Activated naive CD8-positive, alpha-beta T cell (primary cell): Measurements from ENCODE around the gene SLC17A7.
"Not testable (repeated sequence)": the region's sequence is repeated elsewhere in the genome, so short reads cannot be mapped to it uniquely, and the experiment has no call there.

Source experiments
- H3K27ac Mint-ChIP-seq: one replicate; pipeline ENCODE4 v1.8.0; 2021; ENCODE audit warnings: mixed read lengths
- H3K27me3 Mint-ChIP-seq: one replicate; pipeline ENCODE4 v1.8.0; 2021; ENCODE audit warnings: mixed read lengths
- H3K36me3 Mint-ChIP-seq: one replicate; pipeline ENCODE4 v1.8.0; 2021; ENCODE audit warnings: mixed read lengths
- H3K4me1 Mint-ChIP-seq: one replicate; pipeline ENCODE4 v1.8.0; 2021; ENCODE audit warnings: low read depth, mixed read lengths
- H3K4me3 Mint-ChIP-seq: one replicate; pipeline ENCODE4 v1.8.0; 2021; ENCODE audit warnings: mild to moderate bottlenecking, mixed read lengths
- H3K9me3 Mint-ChIP-seq: one replicate; pipeline ENCODE4 v1.8.0; 2021; ENCODE audit warnings: low read depth, mixed read lengths

SLC17A7 gene

DNA sequence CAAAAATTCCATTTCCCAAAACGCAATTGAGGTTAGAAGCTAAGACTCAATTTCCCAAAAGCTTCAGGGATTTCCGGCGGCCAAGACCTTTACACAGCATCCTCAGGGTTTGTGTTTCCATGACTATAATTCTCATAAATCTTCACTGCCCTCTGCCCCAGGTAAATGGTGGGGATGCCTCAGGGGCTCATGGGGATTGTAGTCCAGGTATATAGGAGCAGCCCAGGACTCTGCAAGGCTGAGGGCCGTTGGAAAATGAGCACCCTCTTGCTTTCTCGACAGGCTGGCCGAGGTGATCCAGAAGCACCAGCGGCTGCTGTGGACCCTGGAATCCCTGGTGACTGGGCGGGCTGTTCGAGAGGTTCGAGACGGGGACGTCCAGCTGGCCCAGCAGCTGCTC is 18.1 kb upstream of the SLC17A7 start:
- Mint-ChIP-seq H3K27me3 (no peaks in the 10 kb centered on the region), H3K4me1 (peaks cover 13% of the 10 kb centered on the region), H3K36me3 (no peaks in the 10 kb centered on the region), H3K27ac (no peak overlapping the region), H3K9me3 (no peaks in the 10 kb centered on the region), H3K4me3 (no peak overlapping the region)

DNA sequence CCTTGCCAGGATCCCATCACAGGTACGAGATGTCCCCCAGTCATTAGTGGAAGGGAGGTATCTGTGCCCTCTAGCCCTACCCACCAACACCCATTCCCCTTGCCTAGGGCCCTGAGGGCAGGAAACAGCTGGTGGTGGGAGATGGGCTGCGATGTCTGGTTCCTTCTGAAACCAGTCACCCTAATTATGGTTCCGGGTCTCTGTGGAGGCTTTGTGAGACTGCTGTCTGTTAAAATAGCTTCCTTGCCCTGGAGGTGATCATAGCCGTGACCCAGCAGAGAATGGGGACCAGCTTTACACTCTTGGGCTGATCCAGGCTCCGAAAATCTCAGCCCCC is 17.2 kb upstream of the SLC17A7 start:
- Mint-ChIP-seq H3K9me3 (no peaks in the 10 kb centered on the region), H3K4me1 (peaks cover 19% of the 10 kb centered on the region), H3K36me3 (no peaks in the 10 kb centered on the region), H3K27ac (no peak overlapping the region), H3K27me3 (no peaks in the 10 kb centered on the region), H3K4me3 (no peak overlapping the region)

GRCh38 chr19:49456326-49456725 is 15.0 kb upstream of the SLC17A7 start:
- H3K27ac Mint-ChIP-seq: no peak overlapping the region
- H3K27me3 Mint-ChIP-seq: no peaks in the 10 kb centered on the region
- H3K9me3 Mint-ChIP-seq: no peaks in the 10 kb centered on the region
- peak overlapping the region; percentile 20 for H3K4me3 Mint-ChIP-seq
- H3K4me1 Mint-ChIP-seq: peaks cover 30% of the 10 kb centered on the region
- peaks cover 3% of the 10 kb centered on the region for H3K36me3 Mint-ChIP-seq

DNA sequence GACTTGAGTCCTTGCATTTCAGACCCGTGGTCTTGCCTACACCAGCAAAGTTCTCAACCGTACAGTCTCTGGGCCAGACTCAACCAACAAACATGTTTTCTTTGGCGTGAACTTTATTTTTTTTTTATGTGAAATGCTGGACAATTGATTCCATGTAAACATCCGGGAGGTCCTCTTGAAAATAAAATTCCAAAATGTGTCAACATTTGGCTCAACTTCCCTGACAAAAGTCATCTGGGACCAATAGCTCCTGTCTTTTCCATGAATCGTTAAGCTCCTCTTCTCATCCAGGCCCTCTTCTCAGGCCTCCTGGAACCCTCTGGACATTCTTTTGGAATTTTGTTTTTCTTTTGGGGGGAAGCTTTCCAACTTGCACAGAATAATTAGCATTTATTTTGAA is 14.4 kb upstream of the SLC17A7 start:
- Mint-ChIP-seq H3K27ac (peak overlapping the region; percentile 41), H3K4me1 (peaks cover 31% of the 10 kb centered on the region), H3K36me3 (peaks cover 3% of the 10 kb centered on the region), H3K9me3 (no peaks in the 10 kb centered on the region), H3K4me3 (peak overlapping the region; percentile 20), H3K27me3 (no peaks in the 10 kb centered on the region)

- Mint-ChIP-seq H3K4me1 (peaks cover 45% of the 10 kb centered on the region), H3K27ac (peak overlapping the region; percentile 100), H3K27me3 (no peaks in the 10 kb centered on the region), H3K9me3 (no peaks in the 10 kb centered on the region), H3K4me3 (peak overlapping the region; percentile 100), H3K36me3 (peaks cover 3% of the 10 kb centered on the region)
Measured at GRCh38 chr19:49453757-49454240, 12.5 kb upstream of the SLC17A7 start.

DNA sequence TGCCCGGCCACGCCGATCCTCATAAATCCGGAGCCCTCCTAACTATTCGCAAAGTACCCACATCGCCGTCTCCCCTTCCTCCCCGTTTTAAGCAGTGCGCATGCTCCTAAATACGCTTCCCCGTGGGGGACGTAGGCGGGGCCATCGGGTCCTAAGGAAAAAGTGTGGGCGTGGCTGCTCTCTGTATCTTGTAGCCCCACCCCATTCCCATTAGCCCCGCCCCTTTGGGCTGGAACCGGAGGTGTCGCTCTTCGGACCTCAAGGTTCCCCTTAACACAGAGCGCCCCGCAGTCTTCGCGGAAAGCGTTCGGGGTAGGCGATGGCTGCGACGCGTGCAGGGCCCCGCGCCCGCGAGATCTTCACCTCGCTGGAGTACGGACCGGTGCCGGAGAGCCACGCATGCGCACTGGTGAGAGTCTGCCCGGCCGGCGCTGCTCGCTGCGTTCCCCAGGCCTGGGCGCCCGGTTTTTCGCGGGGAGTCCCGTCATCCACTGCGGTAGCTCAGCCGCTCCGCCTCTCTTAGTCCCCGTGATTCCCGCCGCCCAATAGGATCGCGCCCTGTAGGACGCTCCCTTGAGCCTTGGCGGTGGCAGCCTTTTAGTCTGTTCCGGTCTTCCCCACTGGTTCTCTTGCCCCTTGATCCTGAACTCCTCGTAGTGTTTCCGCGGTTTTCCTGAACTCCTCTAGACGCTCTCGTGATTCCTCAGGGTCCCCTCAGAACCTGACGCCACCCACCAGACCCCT is 11.9 kb upstream of the SLC17A7 start, which contains the start of gene ALDH16A1:
TSS of gene ALDH16A1 (plus strand) at position 213 of the 744 bp plus-strand sequence. CDS start at position 320, 107 bp downstream.
- Mint-ChIP-seq H3K27ac (peak within 1 kb of the TSS; percentile 100), H3K27me3 (no peaks in the 10 kb centered on the region), H3K4me1 (peaks cover 50% of the 10 kb centered on the region), H3K9me3 (no peaks in the 10 kb centered on the region), H3K4me3 (peak within 1 kb of the TSS; percentile 100), H3K36me3 (peaks cover 6% of the 10 kb centered on the region)

- Mint-ChIP-seq H3K4me1 (peaks cover 48% of the 10 kb centered on the region), H3K36me3 (peaks cover 6% of the 10 kb centered on the region), H3K9me3 (no peaks in the 10 kb centered on the region), H3K27me3 (no peaks in the 10 kb centered on the region), H3K4me3 (peak within 1 kb of the TSS; percentile 100), H3K27ac (peak within 1 kb of the TSS; percentile 100)
Measured at GRCh38 chr19:49451430-49452181, 10.3 kb upstream of the SLC17A7 start, which contains the start of gene PIH1D1. Gene PIH1D1, minus strand, starts transcription at chr19:49451814. Its CDS starts 240 bp downstream, at chr19:49451574.

- Mint-ChIP-seq H3K36me3 (peaks cover 6% of the 10 kb centered on the region), H3K4me3 (peak overlapping the region; percentile 100), H3K4me1 (peaks cover 41% of the 10 kb centered on the region)
Measured at GRCh38 chr19:49450405-49450804, 9.1 kb upstream of the SLC17A7 start.

DNA sequence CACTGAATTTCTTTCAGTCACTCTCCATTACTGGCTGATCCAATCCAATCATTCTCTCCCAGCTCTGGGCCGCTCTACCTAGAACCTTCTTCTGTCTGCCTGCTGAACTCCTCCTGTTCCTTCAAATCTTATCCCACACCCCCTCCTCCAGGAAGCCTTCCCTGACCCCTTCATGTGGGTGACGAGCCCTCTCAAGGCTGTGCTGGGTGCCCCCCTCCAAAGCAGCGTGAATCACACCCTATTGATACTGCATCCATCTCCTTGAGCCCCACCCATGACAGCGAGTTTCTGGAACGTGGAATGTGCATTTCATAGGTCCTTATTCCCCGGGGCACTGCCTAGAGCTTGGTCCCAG is 7.1 kb upstream of the SLC17A7 start:
- H3K27me3 Mint-ChIP-seq: no peaks in the 10 kb centered on the region
- H3K4me1 Mint-ChIP-seq: peaks cover 40% of the 10 kb centered on the region
- H3K27ac Mint-ChIP-seq: no peak overlapping the region
- H3K4me3 Mint-ChIP-seq: peak overlapping the region; percentile 57
- H3K9me3 Mint-ChIP-seq: no peaks in the 10 kb centered on the region
- peaks cover 6% of the 10 kb centered on the region for H3K36me3 Mint-ChIP-seq

More at GRCh38 chr19:49450405-49450804, 9.1 kb upstream of the SLC17A7 start:
- Mint-ChIP-seq H3K27ac (peak overlapping the region; percentile 99), H3K27me3 (no peaks in the 10 kb centered on the region), H3K9me3 (no peaks in the 10 kb centered on the region)

DNA sequence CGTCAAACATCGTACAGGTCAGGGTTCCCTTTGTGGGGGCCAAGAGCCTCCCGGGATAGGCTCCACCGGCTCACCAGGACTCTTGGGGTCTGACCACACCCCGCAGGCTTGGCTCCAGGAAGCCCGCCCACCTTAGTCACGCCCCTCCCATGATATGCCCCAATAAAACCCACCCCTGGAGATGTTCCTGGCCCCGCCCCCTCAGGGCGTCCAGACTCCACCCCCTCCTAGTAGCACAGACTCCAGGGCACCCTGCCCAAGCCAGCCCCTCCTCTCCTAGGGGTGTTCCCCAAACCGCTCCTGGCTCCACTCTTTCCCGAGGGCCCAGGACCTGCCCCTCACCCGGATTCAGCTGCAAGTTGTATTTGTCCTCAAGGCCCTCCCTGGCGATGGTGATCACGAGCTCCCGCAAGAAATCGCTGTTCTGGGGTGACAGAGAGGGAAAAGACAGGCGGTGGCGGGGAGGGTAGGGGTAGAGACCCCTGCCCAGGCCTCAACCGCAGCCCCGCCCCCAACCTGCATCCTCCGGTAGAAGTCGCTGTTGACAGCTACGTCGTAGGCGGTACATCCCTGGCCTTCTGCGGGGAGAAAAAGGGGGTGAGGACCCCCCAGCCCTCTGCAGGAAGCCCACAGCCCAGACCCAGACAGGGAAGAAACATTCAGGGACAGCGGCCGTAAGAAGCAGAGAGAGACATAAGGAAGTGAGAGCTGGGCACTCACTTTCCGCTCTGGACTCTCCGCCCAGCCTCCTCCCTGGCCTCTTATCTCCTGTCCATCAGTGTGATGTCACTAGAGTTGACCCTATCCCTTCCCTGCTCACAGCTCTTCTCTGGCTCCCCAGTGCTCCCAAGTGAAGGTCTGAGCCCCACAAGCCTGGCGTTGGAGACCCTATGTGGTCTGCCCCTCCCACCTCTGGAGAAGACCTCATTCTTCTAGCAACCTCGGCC is 6.4 kb upstream of the SLC17A7 start:
- Mint-ChIP-seq H3K27me3 (no peaks in the 10 kb centered on the region), H3K36me3 (peaks cover 6% of the 10 kb centered on the region), H3K4me1 (peaks cover 38% of the 10 kb centered on the region)

DNA sequence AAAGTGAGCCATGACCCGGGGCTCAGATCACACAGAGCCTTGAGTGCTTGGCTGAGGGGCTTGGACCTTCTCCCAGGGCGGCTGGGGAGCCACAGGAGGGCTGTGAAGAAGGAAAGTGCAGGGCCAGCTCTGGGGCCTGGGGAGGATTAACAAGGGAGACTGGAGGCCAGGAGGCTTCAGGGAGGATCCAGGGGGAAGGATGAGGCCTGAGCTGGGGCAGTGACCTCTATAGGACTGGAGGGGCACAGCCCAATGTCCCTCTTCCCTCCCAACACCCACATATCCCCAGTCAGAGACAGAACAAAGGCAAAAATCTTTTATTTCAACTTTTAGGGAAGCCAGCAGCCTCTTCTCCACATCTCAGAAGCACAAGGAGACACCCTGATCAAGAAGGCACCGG is 4.7 kb upstream of the SLC17A7 start:
- H3K27me3 Mint-ChIP-seq: peaks cover 10% of the 10 kb centered on the region
- H3K27ac Mint-ChIP-seq: no peak overlapping the region
- no peaks in the 10 kb centered on the region for H3K9me3 Mint-ChIP-seq
- H3K4me1 Mint-ChIP-seq: peaks cover 39% of the 10 kb centered on the region
- peaks cover 2% of the 10 kb centered on the region for H3K36me3 Mint-ChIP-seq
- no peak overlapping the region for H3K4me3 Mint-ChIP-seq

More for the DNA sequence above, 6.4 kb upstream of the SLC17A7 start:
- Mint-ChIP-seq H3K27ac (no peak overlapping the region), H3K9me3 (no peaks in the 10 kb centered on the region), H3K4me3 (no peak overlapping the region)

DNA sequence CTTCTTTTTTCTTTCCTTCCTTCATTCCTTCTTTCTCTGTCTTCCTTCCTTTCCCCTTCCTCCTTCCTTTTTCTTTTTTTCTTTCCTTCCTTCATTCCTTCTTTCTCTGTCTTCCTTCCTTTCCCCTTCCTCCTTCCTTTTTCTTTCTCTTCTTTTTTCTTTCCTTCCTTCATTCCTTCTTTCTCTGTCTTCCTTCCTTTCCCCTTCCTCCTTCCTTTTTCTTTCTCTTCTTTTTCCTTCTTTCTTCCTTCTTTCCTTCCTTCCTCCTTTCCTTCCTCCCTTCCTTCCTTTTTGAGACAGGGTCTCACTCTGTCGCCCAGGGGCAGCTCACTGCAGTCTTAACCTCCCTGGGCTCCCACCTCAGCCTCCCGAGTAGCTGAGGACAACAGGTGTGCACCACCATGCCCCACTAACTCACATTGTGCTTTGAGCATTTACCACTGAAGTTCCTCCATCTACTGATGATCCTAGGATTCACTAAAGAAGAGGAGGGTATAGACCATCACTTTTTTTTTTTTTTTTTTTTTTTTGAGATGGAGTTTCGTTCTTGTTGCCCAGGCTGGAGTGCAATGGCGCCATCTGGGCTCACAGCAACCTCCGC is 2.9 kb upstream of the SLC17A7 start:
- not testable (repeated sequence) for H3K36me3 Mint-ChIP-seq, H3K9me3 Mint-ChIP-seq
- Mint-ChIP-seq H3K4me1 (peaks cover 31% of the 10 kb centered on the region), H3K27ac (peak overlapping the region; percentile 76), H3K4me3 (peak overlapping the region; percentile 79), H3K27me3 (peaks cover 23% of the 10 kb centered on the region)

DNA sequence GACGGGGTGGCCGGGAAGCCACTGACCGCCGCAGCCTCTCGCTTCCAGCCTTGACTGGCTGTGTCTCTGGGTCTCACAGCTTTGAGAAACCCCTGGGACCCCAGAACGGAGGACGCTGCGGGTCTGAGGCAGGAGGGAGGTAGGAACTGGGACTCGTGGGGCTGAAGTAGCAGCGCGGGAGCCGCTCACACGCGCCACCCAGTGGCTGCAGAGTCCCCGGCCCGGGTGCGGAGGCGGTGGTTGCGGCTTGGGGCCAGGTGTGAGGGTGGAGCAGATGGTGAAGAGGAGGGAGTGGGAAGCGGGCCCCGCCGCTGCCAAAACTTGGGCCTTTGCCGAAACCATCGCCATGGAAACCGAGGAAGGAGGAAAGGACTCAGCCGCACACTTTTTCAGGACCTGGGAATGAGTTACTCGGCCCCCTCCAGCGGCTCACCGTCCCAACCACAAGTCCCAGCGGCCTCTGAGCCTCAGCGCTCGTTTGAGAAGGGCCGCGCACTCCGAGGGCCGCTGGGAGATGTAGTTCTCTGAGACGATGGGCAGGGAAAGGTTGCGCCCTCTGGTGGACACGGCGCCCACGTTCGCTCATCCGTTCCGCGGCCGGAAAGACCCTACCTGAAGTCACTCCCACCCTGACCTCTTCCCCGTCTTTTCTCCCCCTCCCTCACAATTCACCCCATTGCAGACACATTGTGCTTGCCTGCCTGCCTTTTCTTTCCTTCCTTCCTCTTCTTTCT is 2.2 kb upstream of the SLC17A7 start:
- Mint-ChIP-seq H3K27me3 (peaks cover 30% of the 10 kb centered on the region), H3K27ac (peak overlapping the region; percentile 76), H3K9me3 (no peaks in the 10 kb centered on the region), H3K4me3 (peak overlapping the region; percentile 79), H3K36me3 (peaks cover 2% of the 10 kb centered on the region), H3K4me1 (peaks cover 29% of the 10 kb centered on the region)
